Cardiac muscle cell (in vitro differentiated cells and primary cell): ENCODE results near the gene ISM1. TPM values are rescaled to one million over a fixed set of nuclear protein-coding genes. Genes with fewer than 3 reads are reported as not detected.

Experiments used
- DNase-seq, 2 donors: peaks; one replicate each; pipeline versions ENCODE4 v3.0.0 to v3.0.0-alpha.2; 2010 to 2017; ENCODE audit warnings: low read depth in 1 of 2, low spot score in 1 of 2
- H3K27ac ChIP-seq: fragments of 200-600 bp; sonication (generic); 2 replicates; pipeline ENCODE4 v1.5.1; 2016
- H3K27me3 ChIP-seq: fragments of 200-600 bp; sonication (generic); 2 replicates; pipeline ENCODE4 v1.6.0; 2016; ENCODE audit warnings: control low read depth
- H3K36me3 ChIP-seq: fragments of 200-600 bp; sonication (generic); 2 replicates; pipeline ENCODE4 v1.5.1; 2016; ENCODE audit warnings: control low read depth
- H3K4me1 ChIP-seq: fragments of 200-600 bp; sonication (generic); 2 replicates; pipeline ENCODE4 v1.8.1; 2017; ENCODE audit warnings: low read depth, mild to moderate bottlenecking, mixed run types
- H3K4me3 ChIP-seq: fragments of 200-600 bp; sonication (generic); 2 replicates; pipeline ENCODE4 v1.5.1; 2016; ENCODE audit warnings: mild to moderate bottlenecking
- H3K9me3 ChIP-seq: fragments of 200-600 bp; sonication (generic); 2 replicates; pipeline ENCODE4 v1.5.1; 2017; ENCODE audit warnings: low read depth, mild to moderate bottlenecking, control low read depth
- CTCF ChIP-seq: IDR thresholded peaks from 2 replicates; pipeline ENCODE4 v1.5.1; 2012; ENCODE audit warnings: low read depth, mild to moderate bottlenecking, low read length
- polyA plus RNA-seq: library from polyadenylated mRNA; unstranded; fragments of >200 nt; fragmentation: Nextera tagmentation; extraction: Ambion mirVana; gene quantifications from 2 replicates; pipeline ENCODE4 v1.2.1, GENCODE V29; 2016
- total RNA-seq: library from RNA; depleted of rRNA; stranded (reverse); fragments of >200 nt; gene quantifications from 2 replicates; pipeline ENCODE4 v1.2.3, GENCODE V29; 2016

Gene ISM1
- total and polyA plus RNA-seq, 2 experiments from 2014 or later: 0.21 to 0.59 TPM

- TF ChIP-seq CTCF: no peak
- Histone ChIP-seq H3K4me3 (no peak overlapping the region), H3K27me3 (no peaks in the 10 kb centered on the region), H3K9me3 (no peaks in the 10 kb centered on the region), H3K4me1 (no peaks in the 10 kb centered on the region), H3K36me3 (no peaks in the 10 kb centered on the region), H3K27ac (no peak overlapping the region)
- DNase-seq: no peak
Measured at GRCh38 chr20:13292201-13292885, 71.3 kb downstream of the ISM1 start.

GRCh38 chr20:13294522-13294921, 73.4 kb downstream of the ISM1 start:
- H3K4me3 ChIP-seq: no peak overlapping the region
- H3K4me1 ChIP-seq: no peaks in the 10 kb centered on the region
- H3K9me3 ChIP-seq: no peaks in the 10 kb centered on the region
- no peaks in the 10 kb centered on the region for H3K36me3 ChIP-seq
- H3K27me3 ChIP-seq: no peaks in the 10 kb centered on the region
- H3K27ac ChIP-seq: no peak overlapping the region
- no peak for DNase-seq
- TF ChIP-seq CTCF: no peak

- no peak for TF ChIP-seq CTCF
- Histone ChIP-seq H3K4me3 (no peak overlapping the region), H3K27me3 (no peaks in the 10 kb centered on the region), H3K27ac (no peak overlapping the region), H3K4me1 (no peaks in the 10 kb centered on the region), H3K9me3 (no peaks in the 10 kb centered on the region), H3K36me3 (no peaks in the 10 kb centered on the region)
- no peak for DNase-seq
Measured at GRCh38 chr20:13295637-13296036, 74.6 kb downstream of the ISM1 start.

GRCh38 chr20:13296070-13296469, 75.0 kb downstream of the ISM1 start:
- H3K4me3 ChIP-seq: no peak overlapping the region
- no peaks in the 10 kb centered on the region for H3K9me3 ChIP-seq
- no peaks in the 10 kb centered on the region for H3K36me3 ChIP-seq
- no peak for TF ChIP-seq CTCF
- H3K27ac ChIP-seq: no peak overlapping the region
- no peaks in the 10 kb centered on the region for H3K4me1 ChIP-seq
- no peak for DNase-seq
- H3K27me3 ChIP-seq: no peaks in the 10 kb centered on the region

GRCh38 chr20:13297147-13297899, 76.2 kb downstream of the ISM1 start:
- H3K4me3 ChIP-seq: no peak overlapping the region
- no peaks in the 10 kb centered on the region for H3K27me3 ChIP-seq
- H3K9me3 ChIP-seq: no peaks in the 10 kb centered on the region
- no peaks in the 10 kb centered on the region for H3K4me1 ChIP-seq
- no peak for DNase-seq
- H3K27ac ChIP-seq: no peak overlapping the region
- H3K36me3 ChIP-seq: no peaks in the 10 kb centered on the region
- TF ChIP-seq CTCF: no peak
